GM18519 (cell line): ENCODE data around the gene CHID1.

ENCODE experiments used
- ATAC-seq: cut with Tn5 transposase; IDR thresholded peaks from one replicate; pipeline ENCODE4 v1.9.1; 2021; ENCODE audit warnings: mild to moderate bottlenecking, moderate library complexity; ENCODE audit not compliant: unreplicated experiment, low FRiP score

Gene CHID1

DNA sequence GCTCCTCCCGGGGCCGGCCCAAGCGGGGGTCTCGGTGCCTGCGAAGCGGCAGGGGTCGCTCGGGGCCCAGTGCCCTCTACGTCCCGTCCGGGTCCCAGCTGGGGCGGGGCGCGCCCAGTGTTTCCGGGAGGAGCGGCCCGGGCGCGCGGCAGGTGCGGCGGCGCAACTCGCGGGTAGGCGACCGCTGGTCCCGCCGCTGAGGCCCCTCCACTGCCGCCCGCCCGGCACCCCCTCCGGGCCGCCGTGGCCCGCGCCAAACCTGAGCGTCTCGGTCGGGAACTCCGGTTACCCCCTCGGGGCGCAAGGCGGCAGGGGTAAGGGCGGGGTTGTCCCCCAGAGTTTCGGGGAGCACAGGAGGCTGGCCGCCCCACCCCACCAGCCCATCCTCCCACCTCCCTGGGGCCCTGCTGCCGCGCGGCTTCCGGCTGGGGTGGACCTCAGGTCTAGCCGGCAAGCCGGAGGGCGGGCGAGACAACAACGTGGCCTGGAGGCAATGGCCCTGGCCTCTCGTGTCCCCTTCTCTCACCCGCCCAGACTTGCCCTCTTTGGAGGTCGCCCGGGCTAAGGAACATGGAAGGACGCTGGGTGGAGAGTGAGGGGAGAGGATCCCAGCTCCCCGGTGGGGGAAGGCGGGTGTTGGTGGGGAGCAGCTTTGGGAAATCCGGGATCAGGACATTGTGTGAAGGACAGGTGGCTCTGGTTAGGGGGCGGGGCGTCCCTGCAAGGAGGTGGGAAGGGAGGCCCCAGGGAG lies 83.3 kb downstream of the CHID1 start:
- ATAC-seq = no peak

DNA sequence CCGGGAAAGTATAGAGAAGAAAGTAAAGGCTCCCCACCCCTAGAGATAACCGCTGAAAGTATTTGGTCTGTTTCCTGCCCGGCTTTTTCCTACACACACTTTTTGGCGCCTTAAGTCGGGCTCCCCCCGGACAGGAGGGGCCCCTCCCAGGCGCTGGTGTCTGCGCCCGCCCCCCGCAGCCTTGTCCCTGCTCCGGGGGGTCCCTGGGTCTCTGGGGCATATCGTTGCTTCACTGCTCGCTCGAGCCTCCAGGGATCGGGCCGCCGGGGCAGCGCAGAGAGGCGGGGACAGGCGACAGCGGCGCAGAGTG lies 83.8 kb downstream of the CHID1 start:
- ATAC-seq = no peak

DNA sequence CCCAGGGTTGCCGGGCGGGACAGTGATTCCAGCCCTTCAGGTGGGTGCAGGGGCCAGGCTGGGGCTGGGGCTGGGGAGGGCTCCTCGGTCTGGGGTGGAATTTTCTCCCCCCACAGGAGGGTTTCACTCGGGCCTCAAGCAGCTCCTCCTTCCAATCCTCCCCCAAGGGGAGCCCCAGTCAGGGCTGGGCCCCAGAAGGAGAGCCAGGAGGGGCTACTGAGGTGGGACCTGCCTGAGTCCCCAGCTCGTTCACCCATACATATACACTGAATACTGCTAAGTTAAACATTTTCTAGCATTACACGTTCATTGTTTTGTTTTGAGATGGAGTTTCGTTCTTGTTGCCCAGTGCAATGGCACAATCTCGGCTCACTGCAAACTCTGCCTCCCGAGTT lies 84.4 kb downstream of the CHID1 start:
- ATAC-seq = no peak

DNA sequence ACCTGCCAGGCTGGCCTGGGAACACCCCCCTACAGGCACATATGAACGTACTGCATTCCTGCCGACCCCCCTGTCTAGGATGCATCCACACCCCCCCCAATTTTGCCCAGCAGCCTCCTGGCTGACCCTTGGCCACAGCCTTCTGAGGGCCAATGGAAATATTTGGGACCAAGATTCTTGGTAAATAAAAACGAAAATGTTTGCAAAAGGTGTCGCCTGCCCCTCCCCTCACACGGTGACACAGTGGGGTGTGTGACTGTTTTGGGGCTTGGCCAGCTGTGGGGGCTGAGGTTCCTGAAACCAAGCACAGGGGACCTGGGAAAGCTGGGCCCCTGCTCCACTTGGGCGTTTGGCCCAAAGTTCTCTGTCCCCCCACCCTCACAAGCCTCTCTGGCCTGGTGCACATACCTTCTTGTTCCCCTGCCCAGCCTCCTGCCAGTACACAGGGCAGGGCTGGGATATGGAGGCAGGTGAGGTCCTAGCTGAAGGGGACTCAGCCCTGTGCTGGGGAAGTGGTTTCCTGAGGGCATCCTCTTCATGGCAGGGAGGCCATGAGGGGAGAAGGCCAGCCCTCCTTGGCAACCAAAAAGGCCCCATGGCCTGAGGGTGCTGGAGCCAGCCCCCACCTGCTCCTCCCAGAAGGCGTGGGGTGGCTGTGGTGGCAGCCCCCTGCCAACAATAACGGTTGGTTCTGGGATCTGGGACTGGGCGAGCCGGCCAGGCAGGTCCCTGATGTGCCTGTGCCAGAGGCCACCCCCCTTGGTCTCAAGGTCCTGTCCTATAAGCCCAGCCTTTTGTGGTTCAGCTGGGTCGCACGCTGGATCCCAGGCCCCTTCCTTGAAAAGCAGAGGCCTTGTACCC lies 85.0 kb downstream of the CHID1 start:
- ATAC-seq = no peak

DNA sequence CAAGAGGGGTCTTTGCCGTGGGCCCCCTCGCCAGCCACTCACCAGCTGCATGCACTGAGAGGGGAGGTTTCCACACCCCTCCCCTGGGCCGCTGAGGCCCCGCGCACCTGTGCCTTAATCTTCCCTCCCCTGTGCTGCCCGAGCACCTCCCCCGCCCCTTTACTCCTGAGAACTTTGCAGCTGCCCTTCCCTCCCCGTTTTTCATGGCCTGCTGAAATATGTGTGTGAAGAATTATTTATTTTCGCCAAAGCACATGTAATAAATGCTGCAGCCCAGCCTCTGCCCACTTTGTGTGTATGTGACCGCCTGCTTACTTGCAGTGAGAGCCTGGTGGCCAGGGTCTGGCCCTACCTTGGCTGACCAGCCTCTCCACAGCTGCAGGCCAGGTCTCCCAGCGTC lies 85.7 kb downstream of the CHID1 start:
- no peak for ATAC-seq

DNA sequence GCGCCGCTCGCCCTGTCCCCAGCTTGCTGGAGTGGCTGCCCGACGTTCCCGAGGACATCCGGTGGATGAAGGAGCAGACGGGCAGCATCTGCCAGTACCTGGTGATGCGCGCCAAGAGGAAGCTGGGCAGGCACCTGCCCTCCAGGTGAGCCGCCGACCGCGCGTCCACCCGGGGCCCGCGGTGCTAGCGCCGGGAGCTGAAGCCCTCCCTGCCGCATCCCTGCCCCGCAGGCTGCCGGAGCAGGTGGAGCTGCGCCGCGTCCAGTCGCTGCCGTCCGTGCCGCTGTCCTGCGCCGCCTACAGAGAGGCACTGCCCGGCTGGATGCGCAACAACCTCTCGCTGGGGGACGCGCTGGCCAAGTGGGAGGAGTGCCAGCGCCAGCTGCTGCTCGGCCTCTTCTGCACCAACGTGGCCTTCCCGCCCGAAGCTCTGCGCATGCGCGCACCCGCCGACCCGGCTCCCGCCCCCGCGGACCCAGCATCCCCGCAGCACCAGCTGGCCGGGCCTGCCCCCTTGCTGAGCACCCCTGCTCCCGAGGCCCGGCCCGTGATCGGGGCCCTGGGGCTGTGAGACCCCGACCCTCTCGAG lies 86.2 kb downstream of the CHID1 start:
- no peak for ATAC-seq

DNA sequence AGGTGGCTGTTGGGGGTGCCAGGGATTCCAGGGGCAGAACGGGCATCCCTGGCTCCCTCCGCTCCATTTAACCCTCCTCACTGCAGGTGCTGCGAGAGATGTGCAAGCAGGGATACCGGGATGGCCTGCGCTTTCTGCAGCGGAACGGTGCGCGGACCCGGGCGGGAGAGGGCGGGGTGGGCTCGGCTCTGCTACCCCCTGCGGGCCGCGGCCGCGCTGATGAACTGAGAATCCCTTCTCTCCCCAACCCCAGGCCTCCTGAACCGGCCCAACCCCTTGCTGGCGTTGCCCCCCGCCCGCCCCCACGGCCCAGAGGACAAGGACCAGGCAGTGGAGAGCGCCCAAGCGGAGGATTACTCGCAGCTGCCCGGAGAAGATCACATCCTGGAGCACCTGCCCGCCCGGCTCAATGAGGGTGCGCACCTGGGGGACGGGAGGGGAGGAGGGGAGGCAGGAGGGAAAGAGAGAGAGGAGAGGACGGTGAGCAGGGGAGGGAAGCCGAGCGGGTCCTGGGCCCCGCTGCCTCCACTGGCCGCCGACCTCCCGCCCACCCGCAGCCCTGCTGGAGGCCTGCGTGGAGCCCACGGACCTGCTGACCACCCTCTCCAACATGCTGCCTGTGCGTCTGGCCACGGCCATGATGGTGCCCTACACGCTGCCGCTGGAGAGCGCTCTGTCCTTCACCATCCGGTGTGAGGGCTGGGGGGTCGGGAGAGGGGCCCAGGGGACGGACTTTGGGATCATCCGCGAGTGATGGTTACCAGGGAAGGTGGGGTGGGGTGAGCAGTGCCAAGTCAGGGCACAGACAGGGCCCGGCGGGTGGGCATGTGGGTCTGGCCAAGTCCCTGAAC lies 86.9 kb downstream of the CHID1 start:
- ATAC-seq = no peak

DNA sequence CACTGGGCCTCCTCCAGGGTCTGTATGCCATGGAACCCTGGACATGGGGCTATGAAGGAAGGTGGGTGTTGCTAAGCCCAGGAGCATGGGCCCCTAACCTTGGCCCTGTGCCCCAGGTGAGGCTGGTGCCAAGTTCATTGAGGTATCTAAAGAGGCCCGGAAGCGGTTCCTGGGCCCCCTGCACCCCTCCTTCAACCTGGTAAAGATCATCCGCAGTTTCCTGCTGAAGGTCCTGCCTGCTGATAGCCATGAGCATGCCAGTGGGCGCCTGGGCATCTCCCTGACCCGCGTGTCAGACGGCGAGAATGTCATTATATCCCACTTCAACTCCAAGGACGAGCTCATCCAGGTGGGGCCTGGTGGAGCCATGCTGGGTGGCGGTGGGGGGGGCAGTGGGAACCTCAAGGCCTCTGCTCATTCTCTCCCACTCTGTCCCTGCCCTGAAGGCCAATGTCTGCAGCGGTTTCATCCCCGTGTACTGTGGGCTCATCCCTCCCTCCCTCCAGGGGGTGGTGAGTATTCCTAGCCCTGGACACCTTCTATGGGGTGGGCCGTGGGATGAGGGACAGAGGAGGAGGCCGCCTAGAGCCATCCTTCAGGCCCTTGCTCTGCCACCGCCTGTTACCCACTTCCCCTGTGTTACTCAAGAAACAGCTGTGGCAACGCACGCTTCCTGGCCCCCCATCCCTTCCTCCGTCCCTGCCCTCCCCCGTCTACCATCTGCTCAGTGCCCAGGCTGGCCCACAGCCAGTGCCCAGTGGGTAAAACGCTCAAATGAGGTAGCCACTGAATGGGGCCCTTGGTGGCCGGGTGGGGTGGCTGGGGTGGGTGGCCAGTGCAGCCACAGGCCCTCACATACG lies 88.9 kb downstream of the CHID1 start:
- ATAC-seq = no peak

DNA sequence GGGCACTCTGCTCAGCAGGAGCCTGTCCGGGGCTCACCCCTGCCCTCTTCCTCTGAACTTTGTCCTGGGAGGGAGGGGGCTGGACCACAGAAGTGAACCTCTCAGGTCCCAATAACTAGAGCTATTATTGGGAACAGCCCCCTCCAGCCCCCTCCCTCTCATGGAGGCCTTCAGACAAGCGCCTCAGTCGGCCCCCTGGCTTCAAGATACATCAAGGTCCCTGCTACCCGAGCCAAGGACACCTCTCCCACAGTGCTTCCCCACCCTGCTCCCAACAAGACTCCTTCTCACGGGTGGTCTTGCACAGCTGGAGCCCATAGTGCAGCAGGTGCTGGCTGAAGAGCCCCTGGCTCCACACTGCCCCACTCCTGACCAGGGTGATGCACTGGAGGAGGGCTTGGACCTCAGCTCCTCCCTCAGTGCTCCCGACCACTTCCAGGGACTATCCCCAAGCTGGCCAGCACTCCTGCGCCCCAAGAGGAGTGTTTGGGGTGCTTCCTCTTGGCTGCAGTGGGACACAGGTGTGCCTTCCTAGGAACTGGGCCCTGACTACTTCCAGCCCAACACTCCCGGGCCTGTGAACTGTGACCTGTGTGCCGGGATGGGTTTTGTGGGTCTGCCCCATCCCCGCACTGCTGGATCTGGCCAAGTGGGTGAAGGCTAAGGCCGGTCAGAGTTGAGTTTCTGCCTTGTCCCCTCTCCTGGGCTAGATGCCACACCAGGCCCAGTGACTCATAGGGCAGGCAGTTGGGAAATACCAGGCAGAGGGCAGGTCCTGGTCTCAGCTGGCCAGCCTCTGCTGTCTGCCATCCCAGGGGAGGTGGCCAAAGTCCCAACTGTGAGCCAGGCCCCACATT lies 89.7 kb downstream of the CHID1 start:
- ATAC-seq = no peak

DNA sequence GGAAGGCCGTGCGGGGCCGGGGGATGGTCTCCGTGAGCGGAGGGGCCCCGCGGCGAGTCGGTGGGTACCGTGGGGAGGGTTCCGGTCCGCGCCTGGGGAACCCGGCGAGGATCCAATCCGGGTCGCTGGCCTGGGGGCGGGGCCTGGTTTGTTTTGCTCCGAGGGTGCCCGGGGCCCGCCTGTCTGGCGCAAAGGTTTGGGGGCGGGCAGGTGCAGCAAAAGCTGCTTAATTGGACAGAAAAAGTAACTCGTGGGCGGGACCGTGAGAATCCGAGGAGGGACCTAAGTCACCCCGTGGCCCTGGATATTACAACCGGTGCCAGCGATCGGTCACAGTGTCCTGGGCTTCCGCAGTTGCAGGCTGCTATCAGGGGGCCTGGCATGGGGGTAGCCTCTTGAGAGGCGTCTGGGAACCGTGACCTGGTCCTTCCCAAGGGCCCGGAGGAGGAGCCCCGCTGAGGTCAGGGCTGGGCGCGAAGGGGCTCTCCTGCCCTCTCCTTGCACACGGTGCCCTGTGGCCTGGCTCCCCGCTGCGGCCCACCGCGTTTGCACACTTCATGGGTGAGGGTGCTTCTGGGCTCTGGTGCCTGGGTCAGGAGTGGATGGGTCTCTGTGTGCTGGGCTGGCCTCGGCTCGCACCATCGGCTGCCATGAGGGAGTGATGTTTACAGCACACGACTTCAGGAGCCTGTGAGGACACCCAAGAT lies 90.5 kb downstream of the CHID1 start:
- peak; percentile 28 for ATAC-seq

DNA sequence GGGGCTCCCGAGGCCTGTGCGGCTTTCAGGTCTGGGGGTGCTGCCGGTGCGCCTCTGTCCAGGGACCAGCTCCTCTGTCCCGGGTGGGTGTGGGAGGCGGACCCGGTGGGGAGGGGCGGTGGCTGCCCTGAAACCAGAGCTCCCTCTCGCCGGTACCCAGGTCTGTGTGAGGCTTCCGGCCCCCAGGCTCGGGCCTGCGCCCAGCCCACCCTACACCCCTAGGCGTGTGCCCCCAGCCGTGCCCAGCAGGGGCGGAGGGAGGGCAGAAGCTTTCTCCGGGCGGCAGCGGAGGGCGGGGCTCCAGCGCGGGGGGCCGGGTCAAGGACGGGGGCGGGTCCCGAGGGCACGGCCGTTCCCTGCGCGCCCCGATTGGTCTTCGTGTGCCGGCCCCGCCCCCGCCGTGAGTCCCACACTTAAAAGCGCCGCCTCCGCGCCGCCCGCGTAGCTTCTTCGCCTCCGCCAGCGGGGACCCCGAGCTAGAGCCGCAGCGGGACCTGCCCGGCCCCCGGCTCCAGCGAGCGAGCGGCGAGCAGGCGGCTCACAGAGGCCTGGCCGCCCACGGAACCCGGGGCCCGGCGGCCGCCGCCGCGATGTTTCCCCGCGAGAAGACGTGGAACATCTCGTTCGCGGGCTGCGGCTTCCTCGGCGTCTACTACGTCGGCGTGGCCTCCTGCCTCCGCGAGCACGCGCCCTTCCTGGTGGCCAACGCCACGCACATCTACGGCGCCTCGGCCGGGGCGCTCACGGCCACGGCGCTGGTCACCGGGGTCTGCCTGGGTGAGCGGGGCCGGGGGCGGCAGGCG lies 91.3 kb downstream of the CHID1 start:
- peak; percentile 34 for ATAC-seq

DNA sequence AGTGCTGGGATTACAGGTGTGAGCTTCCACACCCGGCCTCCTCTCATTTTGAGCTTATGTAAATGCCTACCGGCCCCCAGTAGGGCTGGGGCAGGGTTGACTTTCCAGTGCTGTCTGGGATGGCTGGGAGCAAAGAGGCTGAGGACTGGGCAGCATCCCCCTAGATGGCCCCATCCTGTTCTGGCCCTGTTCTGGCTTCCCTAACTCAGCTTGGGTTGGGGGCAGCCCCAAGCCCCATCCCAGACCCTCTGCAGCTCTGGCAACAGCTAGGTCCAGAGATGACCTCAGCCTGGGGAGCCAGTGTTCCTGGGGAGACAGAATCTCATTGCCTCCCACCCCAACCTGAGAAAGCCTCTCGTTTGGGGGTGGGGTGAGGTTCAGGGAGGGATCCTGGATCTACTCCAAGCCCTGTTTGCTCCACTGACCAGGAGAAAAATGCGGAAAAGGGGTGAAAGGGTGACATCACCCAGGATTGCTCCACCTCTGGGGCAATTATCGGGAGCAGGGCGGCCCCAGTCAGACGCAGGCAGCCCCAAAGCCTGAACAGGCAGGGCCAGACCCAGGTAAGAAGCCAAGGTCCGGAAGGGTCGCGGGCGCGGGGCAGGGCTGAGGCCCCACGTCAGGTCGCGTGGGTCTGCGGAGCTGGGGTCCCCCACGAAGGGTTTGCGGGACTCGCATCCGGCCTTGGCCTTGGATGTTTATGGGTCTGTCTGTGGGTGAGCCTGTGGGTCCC lies 92.0 kb downstream of the CHID1 start, which contains the start of gene PNPLA2:
Gene PNPLA2, plus strand, starts transcription at position 519 of the 733 bp plus-strand sequence. CDS start 805 bp downstream, outside the sequence.
- ATAC-seq = no peak
